K562 (cell line): ENCODE results near the gene CRPPA. TPM values are rescaled to one million over a fixed set of nuclear protein-coding genes. Genes with fewer than 3 reads are reported as not detected.

Experiments used
- ATAC-seq: fragments of 200-7000 bp; cut with Tn5 transposase; 3 replicates; pipeline ENCODE4 v1.9.1; 2020; ENCODE audit warnings: moderate library complexity
- BruUV-seq: library from RNA; stranded (reverse); fragments of 400-500 nt; replicated peaks from 2 replicates; lab custom pipeline; 2021; lab: Mats Ljungman, UMichigan
- CTCF ChIA-PET: fragments of 300-600 bp; formaldehyde crosslinking; extraction: SDS; loops from one replicate; lab custom pipeline; 2021; ENCODE audit warnings: low intra/inter-chr PET ratio; lab: Yijun Ruan, JAX
- POLR2A ChIA-PET: fragments of 300-600, 350-650 bp; sonication (Branson Sonifier 250); formaldehyde crosslinking; extraction: SDS; loops from one replicate; lab custom pipeline; 2021; ENCODE audit warnings: antibody characterized with exemption, inconsistent platforms; lab: Yijun Ruan, JAX
- DNase-seq, 4 experiments: peaks; one replicate each; pipeline versions ENCODE4 v3.0.0 to v3.0.0-alpha.2; 2011 to 2018; ENCODE audit warnings: low spot score in 3 of 4, mixed read lengths in 3 of 4; ENCODE audit errors: extremely low read depth in 1 of 4
- FAIRE-seq: peaks from 2 replicates; lab custom pipeline; 2011; peaks lifted over from hg19 to GRCh38; lab: Jason Lieb, UNC
- H2AFZ ChIP-seq: 2 replicates; pipeline ENCODE4 v1.6.0; 2011; ENCODE audit warnings: low read depth, low read length, control low read depth, inconsistent platforms
- H3K27ac ChIP-seq: fragments of 200-600 bp; 3 replicates; pipeline ENCODE4 v1.8.0; 2011; ENCODE audit warnings: low read depth, mild to moderate bottlenecking, control low read depth, inconsistent platforms, low read length, moderate library complexity, mixed read lengths; ENCODE audit errors: extremely low read depth
- H3K27me3 ChIP-seq, 2 experiments: fragments of 300-600 bp in 1 of 2; 2 replicates in 1 of 2; 3 replicates in 1 of 2; pipeline versions ENCODE4 v1.6.0 to v1.8.0; 2011; ENCODE audit warnings: inconsistent platforms in 2 of 2, low read length in 2 of 2, mild to moderate bottlenecking in 1 of 2, mixed read lengths in 1 of 2, moderate library complexity in 1 of 2; ENCODE audit not compliant: control insufficient read depth in 2 of 2, insufficient read depth in 2 of 2
- H3K36me3 ChIP-seq: fragments of 300-600 bp; 3 replicates; pipeline ENCODE4 v1.8.0; 2011; ENCODE audit warnings: mild to moderate bottlenecking, low read length, inconsistent platforms; ENCODE audit not compliant: control insufficient read depth, insufficient read depth
- H3K4me1 ChIP-seq, 2 experiments: fragments of 200-600 bp in 1 of 2; replicated peaks in 1 of 2; 2 replicates in 1 of 2; 3 replicates in 1 of 2; pipeline versions ENCODE4 v1.5.1 to v1.8.0; 2011; ENCODE audit warnings: inconsistent platforms in 2 of 2, low read length in 2 of 2, mild to moderate bottlenecking in 1 of 2, mixed read lengths in 1 of 2, moderate library complexity in 1 of 2; ENCODE audit not compliant: control insufficient read depth in 2 of 2, insufficient read depth in 2 of 2
- H3K4me2 ChIP-seq: 2 replicates; pipeline ENCODE4 v1.6.1; 2011; ENCODE audit warnings: low read length, control low read depth, inconsistent platforms, mixed read lengths; ENCODE audit not compliant: insufficient read depth
- H3K4me3 ChIP-seq: fragments of 200-600 bp; sonication (generic), shearing (Covaris generic); 2 replicates; pipeline ENCODE4 v1.5.1; 2016; ENCODE audit warnings: control low read depth, inconsistent platforms
- H3K79me2 ChIP-seq: fragments of 200-600 bp; 3 replicates; pipeline ENCODE4 v1.8.0; 2011; ENCODE audit warnings: low read length, inconsistent platforms; ENCODE audit not compliant: control insufficient read depth, insufficient read depth
- H3K9ac ChIP-seq, 2 experiments: 2 replicates each; pipeline versions ENCODE4 v1.6.0 to v1.6.1; 2011; ENCODE audit warnings: low read depth in 2 of 2, low read length in 2 of 2, control low read depth in 1 of 2, inconsistent platforms in 1 of 2, mild to moderate bottlenecking in 1 of 2, mixed read lengths in 1 of 2; ENCODE audit not compliant: insufficient read depth in 1 of 2
- H3K9me1 ChIP-seq: one replicate; pipeline ENCODE4 v1.6.0; 2011; ENCODE audit warnings: inconsistent platforms, mild to moderate bottlenecking, low read length, moderate library complexity; ENCODE audit not compliant: control insufficient read depth, insufficient read depth
- H3K9me3 ChIP-seq: replicated peaks from 2 replicates; pipeline ENCODE4 v1.5.1; 2011; ENCODE audit warnings: low read depth, low read length, inconsistent platforms; ENCODE audit not compliant: control insufficient read depth, insufficient read depth
- H4K20me1 ChIP-seq: replicated peaks from 2 replicates; pipeline ENCODE4 v1.6.1; 2011; ENCODE audit warnings: low read length, inconsistent platforms, mixed read lengths; ENCODE audit not compliant: control insufficient read depth, insufficient read depth
- E2F4 ChIP-seq: sonication (generic); formaldehyde crosslinking; IDR thresholded peaks from 2 replicates; pipeline ENCODE4 v1.8.0; 2022; ENCODE audit warnings: mild to moderate bottlenecking, low read depth, missing genetic modification reagents
- ZMIZ1 ChIP-seq, 2 experiments: fragments of 150-350 bp in 1 of 2; IDR thresholded peaks; 2 replicates each; pipeline ENCODE4 v1.6.1; 2012 to 2016; ENCODE audit warnings: low read depth in 2 of 2, low read length in 2 of 2, mild to moderate bottlenecking in 1 of 2, moderate library complexity in 1 of 2
- WGBS: fragments of 100-300 bp; shearing (Covaris generic); methylation state at CpG from one replicate; pipeline ENCODE4 v1.1.6; 2016; ENCODE audit warnings: low coverage, mixed read lengths; ENCODE audit not compliant: insufficient coverage; ENCODE audit errors: missing lambda C conversion rate; 5-methylcytosine and 5-hydroxymethylcytosine counted together
- in situ Hi-C: fragments of 300-500 bp; cut with MboI; formaldehyde crosslinking; loops from 4 replicates; pipeline ENCODE4 v1.15.0; 2018; ENCODE audit warnings: inconsistent platforms, mixed read lengths
- intact Hi-C: fragments of 100-400 bp; cut with micrococcal nuclease; formaldehyde crosslinking; loops from 2 replicates; pipeline ENCODE4 v1.14.2; 2022
- polyA plus RNA-seq, 8 experiments: library from polyadenylated mRNA; depleted of rRNA in 4 of 8; stranded (reverse) in 5 of 8; unstranded in 3 of 8; fragments of >200 nt; fragmentation: Nextera tagmentation in 2 of 8; fragmentation: Illumina TruSeq in 1 of 8; extraction: Ambion mirVana in 2 of 8; extraction: Trizol in 1 of 8; gene quantifications; 2 replicates each; pipeline versions ENCODE4 v1.2.1 to v1.2.3, GENCODE V29; 2011 to 2014; ENCODE audit warnings: inconsistent platforms in 1 of 8, missing spikeins in 1 of 8
- total RNA-seq, 7 experiments: library from RNA; depleted of rRNA in 6 of 7; stranded (reverse); fragments of >200 nt in 6 of 7; fragmentation: Illumina TruSeq in 2 of 7; extraction: Trizol in 2 of 7; gene quantifications; 2 replicates each; pipeline versions ENCODE4 v1.2.1 to v1.2.3, GENCODE V29; 2011 to 2021; ENCODE audit warnings: low replicate concordance in 1 of 7

Gene CRPPA
- total and polyA plus RNA-seq, 9 of the 15 experiments (the other 6 are each of a cell fraction or from before 2014, with no cell fraction given): 3.9 to 14.4 (median 7.8) TPM

GRCh38 chr7:16436306-16436705, 15.0 kb upstream of the CRPPA start:
- no peak for DNase-seq
- no peaks in the 10 kb centered on the region for H3K9me1 ChIP-seq
- no peaks in the 10 kb centered on the region for H3K79me2 ChIP-seq
- peaks cover 0 to 15% of the 10 kb centered on the region in 2 experiments; a peak in 3 of 5 replicates for H3K4me1 ChIP-seq
- no peak for FAIRE-seq
- BruUV-seq: no TSS peak
- TF ChIP-seq ZMIZ1 (IDR thresholded peaks at IDR 0.05; ENCODE audit: low read depth in 2 of 2, low read length in 2 of 2) (no peak), E2F4 (CRISPR knock-in tag) (no peak)
- H3K27me3 ChIP-seq: no peaks in the 10 kb centered on the region
- H4K20me1 ChIP-seq: no peaks in the 10 kb centered on the region
- intact Hi-C loops: no loop called here
- ChIA-PET CTCF (no interaction called here), POLR2A (interaction anchor here (0.9 to 1.7 kb wide), 5 partner anchors 25 to 209 kb away, joined by 3 to 4 read pairs (median 4); partner anchors contain the start of genes ANKMY2 and SOSTDC1)
- no peak for ATAC-seq
- H3K4me2 ChIP-seq: no peak overlapping the region
- no peak overlapping the region for H2AFZ ChIP-seq
- in situ Hi-C loops: no loop called here
- no peaks in the 10 kb centered on the region for H3K9me3 ChIP-seq
- no peak overlapping the region for H3K9ac ChIP-seq
- no peaks in the 10 kb centered on the region for H3K36me3 ChIP-seq
- WGBS: 15% methylated on average over 2 of the region's 2 CpGs
- no peak overlapping the region for H3K4me3 ChIP-seq
- no peak overlapping the region for H3K27ac ChIP-seq
